Central memory CD8-positive, alpha-beta T cell (primary cell): ENCODE data around the gene SLC9A4.

Experiments
- ATAC-seq: fragments of 150-1000 bp; cut with Tn5 transposase; replicated peaks from 2 replicates; pipeline ENCODE4 v1.10.0; 2022; ENCODE audit warnings: mild to moderate bottlenecking, moderate FRiP score, moderate number of reproducible peaks; ENCODE audit not compliant: poor library complexity, severe bottlenecking; ENCODE audit errors: extremely low read depth
- DNase-seq, 2 donors: peaks; one replicate each; pipeline ENCODE4 v3.0.0; 2021; ENCODE audit warnings: low spot score in 2 of 2
- H3K27ac Mint-ChIP-seq: one replicate; pipeline ENCODE4 v1.8.0; 2022; ENCODE audit warnings: low read depth, mild to moderate bottlenecking, moderate library complexity, mixed read lengths
- H3K27me3 Mint-ChIP-seq: one replicate; pipeline ENCODE4 v1.8.0; 2022; ENCODE audit warnings: mixed read lengths
- H3K36me3 Mint-ChIP-seq: one replicate; pipeline ENCODE4 v1.8.0; 2022; ENCODE audit warnings: mild to moderate bottlenecking, moderate library complexity, mixed read lengths; ENCODE audit not compliant: insufficient read depth
- H3K4me1 Mint-ChIP-seq: one replicate; pipeline ENCODE4 v1.8.0; 2022; ENCODE audit warnings: mixed read lengths
- H3K4me3 Mint-ChIP-seq: one replicate; pipeline ENCODE4 v1.8.0; 2022; ENCODE audit warnings: mild to moderate bottlenecking, moderate library complexity, mixed read lengths
- H3K9me3 Mint-ChIP-seq: one replicate; pipeline ENCODE4 v1.8.0; 2022; ENCODE audit warnings: mixed read lengths

SLC9A4 gene

GRCh38 chr2:102487761-102488462, 14.9 kb downstream of the SLC9A4 start:
- Mint-ChIP-seq H3K36me3 (no peaks in the 10 kb centered on the region), H3K4me3 (no peak overlapping the region)
- ATAC-seq, result no peak

GRCh38 chr2:102489646-102490045, 16.6 kb downstream of the SLC9A4 start:
- no peaks in the 10 kb centered on the region for H3K9me3 Mint-ChIP-seq
- DNase-seq (no peak), ATAC-seq (no peak)
- H3K27me3 Mint-ChIP-seq, result peaks cover 39% of the 10 kb centered on the region
- peaks cover 12% of the 10 kb centered on the region for H3K4me1 Mint-ChIP-seq
- H3K4me3 Mint-ChIP-seq, result no peak overlapping the region
- no peaks in the 10 kb centered on the region for H3K36me3 Mint-ChIP-seq
- H3K27ac Mint-ChIP-seq, result no peak overlapping the region

More at GRCh38 chr2:102487761-102488462, 14.9 kb downstream of the SLC9A4 start:
- DNase-seq, result no peak
- Mint-ChIP-seq H3K4me1 (peaks cover 12% of the 10 kb centered on the region), H3K27ac (no peak overlapping the region), H3K27me3 (peaks cover 48% of the 10 kb centered on the region), H3K9me3 (no peaks in the 10 kb centered on the region)

- Mint-ChIP-seq H3K27me3 (peaks cover 32% of the 10 kb centered on the region), H3K4me1 (peaks cover 12% of the 10 kb centered on the region), H3K4me3 (no peak overlapping the region), H3K27ac (no peak overlapping the region), H3K9me3 (no peaks in the 10 kb centered on the region), H3K36me3 (no peaks in the 10 kb centered on the region)
- ATAC-seq (no peak), DNase-seq (no peak)
Observed at GRCh38 chr2:102492006-102492405, 19.0 kb downstream of the SLC9A4 start.

- Mint-ChIP-seq H3K27ac (no peak overlapping the region), H3K9me3 (no peaks in the 10 kb centered on the region), H3K4me1 (peaks cover 4% of the 10 kb centered on the region), H3K4me3 (no peak overlapping the region), H3K36me3 (no peaks in the 10 kb centered on the region), H3K27me3 (peaks cover 26% of the 10 kb centered on the region)
- DNase-seq (no peak), ATAC-seq (no peak)
Observed at GRCh38 chr2:102494570-102494969, 21.5 kb downstream of the SLC9A4 start.

- no peak overlapping the region for H3K27ac Mint-ChIP-seq
- no peaks in the 10 kb centered on the region for H3K9me3 Mint-ChIP-seq
- no peak overlapping the region for H3K4me3 Mint-ChIP-seq
- ATAC-seq, result no peak
- DNase-seq, result no peak
- H3K27me3 Mint-ChIP-seq, result peaks cover 45% of the 10 kb centered on the region
- no peaks in the 10 kb centered on the region for H3K4me1 Mint-ChIP-seq
- H3K36me3 Mint-ChIP-seq, result no peaks in the 10 kb centered on the region
Observed at GRCh38 chr2:102498414-102498813, 25.4 kb downstream of the SLC9A4 start.

- Mint-ChIP-seq H3K27me3 (peaks cover 45% of the 10 kb centered on the region), H3K27ac (no peak overlapping the region), H3K4me1 (no peaks in the 10 kb centered on the region), H3K36me3 (no peaks in the 10 kb centered on the region), H3K4me3 (no peak overlapping the region), H3K9me3 (no peaks in the 10 kb centered on the region)
- DNase-seq (no peak), ATAC-seq (no peak)
Observed at GRCh38 chr2:102499558-102499957, 26.5 kb downstream of the SLC9A4 start.

GRCh38 chr2:102502576-102502975, 29.6 kb downstream of the SLC9A4 start:
- Mint-ChIP-seq H3K27ac (no peak overlapping the region), H3K36me3 (peaks cover 2% of the 10 kb centered on the region), H3K4me3 (no peak overlapping the region), H3K9me3 (no peaks in the 10 kb centered on the region), H3K27me3 (peaks cover 31% of the 10 kb centered on the region), H3K4me1 (no peaks in the 10 kb centered on the region)
- no peak for ATAC-seq
- no peak for DNase-seq

- DNase-seq (no peak), ATAC-seq (no peak)
- H3K27ac Mint-ChIP-seq, result no peak overlapping the region
- peaks cover 51% of the 10 kb centered on the region for H3K27me3 Mint-ChIP-seq
- H3K36me3 Mint-ChIP-seq, result peaks cover 2% of the 10 kb centered on the region
- H3K9me3 Mint-ChIP-seq, result no peaks in the 10 kb centered on the region
- H3K4me3 Mint-ChIP-seq, result no peak overlapping the region
- H3K4me1 Mint-ChIP-seq, result no peaks in the 10 kb centered on the region
Observed at GRCh38 chr2:102504833-102505232, 31.8 kb downstream of the SLC9A4 start.

GRCh38 chr2:102505290-102505689, 32.3 kb downstream of the SLC9A4 start:
- H3K9me3 Mint-ChIP-seq, result no peaks in the 10 kb centered on the region
- DNase-seq, result no peak
- H3K27ac Mint-ChIP-seq, result no peak overlapping the region
- H3K4me1 Mint-ChIP-seq, result no peaks in the 10 kb centered on the region
- no peak overlapping the region for H3K4me3 Mint-ChIP-seq
- peaks cover 49% of the 10 kb centered on the region for H3K27me3 Mint-ChIP-seq
- H3K36me3 Mint-ChIP-seq, result peaks cover 2% of the 10 kb centered on the region
- ATAC-seq, result no peak

GRCh38 chr2:102506743-102507142, 33.7 kb downstream of the SLC9A4 start:
- peaks cover 36% of the 10 kb centered on the region for H3K27me3 Mint-ChIP-seq
- H3K4me1 Mint-ChIP-seq, result no peaks in the 10 kb centered on the region
- no peak for ATAC-seq
- H3K27ac Mint-ChIP-seq, result no peak overlapping the region
- DNase-seq, result no peak
- H3K36me3 Mint-ChIP-seq, result peaks cover 2% of the 10 kb centered on the region
- no peak overlapping the region for H3K4me3 Mint-ChIP-seq
- H3K9me3 Mint-ChIP-seq, result no peaks in the 10 kb centered on the region

- peaks cover 4% of the 10 kb centered on the region for H3K36me3 Mint-ChIP-seq
- H3K27ac Mint-ChIP-seq, result no peak overlapping the region
- H3K9me3 Mint-ChIP-seq, result no peaks in the 10 kb centered on the region
- H3K4me1 Mint-ChIP-seq, result no peaks in the 10 kb centered on the region
- H3K4me3 Mint-ChIP-seq, result no peak overlapping the region
- ATAC-seq (peak; percentile 36), DNase-seq (no peak)
- peaks cover 43% of the 10 kb centered on the region for H3K27me3 Mint-ChIP-seq
Observed at GRCh38 chr2:102508863-102509262, 35.8 kb downstream of the SLC9A4 start.

GRCh38 chr2:102509749-102510148, 36.7 kb downstream of the SLC9A4 start:
- H3K4me3 Mint-ChIP-seq, result no peak overlapping the region
- H3K27ac Mint-ChIP-seq, result no peak overlapping the region
- peaks cover 3% of the 10 kb centered on the region for H3K36me3 Mint-ChIP-seq
- DNase-seq, result no peak
- ATAC-seq, result no peak
- H3K27me3 Mint-ChIP-seq, result peaks cover 43% of the 10 kb centered on the region
- no peaks in the 10 kb centered on the region for H3K4me1 Mint-ChIP-seq
- no peaks in the 10 kb centered on the region for H3K9me3 Mint-ChIP-seq

- peaks cover 43% of the 10 kb centered on the region for H3K27me3 Mint-ChIP-seq
- H3K9me3 Mint-ChIP-seq, result no peaks in the 10 kb centered on the region
- H3K4me1 Mint-ChIP-seq, result no peaks in the 10 kb centered on the region
- DNase-seq (no peak), ATAC-seq (no peak)
- H3K36me3 Mint-ChIP-seq, result peaks cover 2% of the 10 kb centered on the region
- H3K4me3 Mint-ChIP-seq, result no peak overlapping the region
- no peak overlapping the region for H3K27ac Mint-ChIP-seq
Observed at GRCh38 chr2:102510791-102511575, 38.0 kb downstream of the SLC9A4 start.
